Ammon's horn (tissue), 1 donor: ENCODE results near the gene NSDHL.
"Not testable (repeated sequence)": the region's sequence is repeated elsewhere in the genome, so short reads cannot be mapped to it uniquely, and the experiment has no call there.

Source experiments
- DNase-seq: peaks from one replicate; pipeline ENCODE4 v3.0.0-alpha.2; 2016; ENCODE audit warnings: low spot score

NSDHL gene

GRCh38 chrX:152830312-152831305, at the start of gene NSDHL, which contains the start of gene CETN2:
Gene NSDHL (plus strand): TSS chrX:152831063. CDS start chrX:152846325, 15,262 bp downstream.
Gene CETN2 (minus strand): TSS chrX:152830757. CDS start chrX:152830710, 47 bp downstream.
- peak; percentile 98 for DNase-seq

GRCh38 chrX:152787062-152787461, 43.8 kb upstream of the NSDHL start:
- not testable (repeated sequence) for DNase-seq

- no peak for DNase-seq
Measured at GRCh38 chrX:152798945-152799344, 31.9 kb upstream of the NSDHL start.

- DNase-seq = no peak
Measured at GRCh38 chrX:152806035-152806434, 24.8 kb upstream of the NSDHL start.

GRCh38 chrX:152810403-152810802, 20.5 kb upstream of the NSDHL start:
- no peak for DNase-seq

- DNase-seq = no peak
Measured at GRCh38 chrX:152813206-152813605, 17.7 kb upstream of the NSDHL start.

- DNase-seq = no peak
Measured at GRCh38 chrX:152814048-152814447, 16.8 kb upstream of the NSDHL start.

GRCh38 chrX:152817078-152817764, 13.6 kb upstream of the NSDHL start:
- DNase-seq = peak; percentile 64

- DNase-seq = no peak
Measured at GRCh38 chrX:152818356-152818755, 12.5 kb upstream of the NSDHL start.

- no peak for DNase-seq
Measured at GRCh38 chrX:152819266-152819665, 11.6 kb upstream of the NSDHL start.

- DNase-seq = no peak
Measured at GRCh38 chrX:152819732-152820131, 11.1 kb upstream of the NSDHL start.

- no peak for DNase-seq
Measured at GRCh38 chrX:152821145-152821765, 9.6 kb upstream of the NSDHL start.

GRCh38 chrX:152822383-152823086, 8.3 kb upstream of the NSDHL start:
- DNase-seq = no peak

- DNase-seq = no peak
Measured at GRCh38 chrX:152823657-152824056, 7.2 kb upstream of the NSDHL start.

GRCh38 chrX:152824841-152825374, 6.0 kb upstream of the NSDHL start:
- DNase-seq = no peak

- DNase-seq = no peak
Measured at GRCh38 chrX:152831391-152831790, 528 bp downstream of the NSDHL start.

GRCh38 chrX:152832520-152832919, 1.7 kb downstream of the NSDHL start:
- no peak for DNase-seq

GRCh38 chrX:152833378-152833777, 2.5 kb downstream of the NSDHL start:
- no peak for DNase-seq

- not testable (repeated sequence) for DNase-seq
Measured at GRCh38 chrX:152835470-152835869, 4.6 kb downstream of the NSDHL start.

- DNase-seq = no peak
Measured at GRCh38 chrX:152842772-152843338, 12.0 kb downstream of the NSDHL start.

GRCh38 chrX:152843852-152844251, 13.0 kb downstream of the NSDHL start:
- no peak for DNase-seq
